ENCODE results near the gene CCT5.
A peak's percentile ranks its signal among the peaks of the same experiment; 100 is the strongest.

Gene CCT5

GRCh38 chr5:10249948-10250805 is at the start of gene CCT5:
Gene CCT5, plus strand, starts transcription at chr5:10250280. Its CDS starts 61 bp downstream, at chr5:10250341.
- DNase-seq, result peak; percentile 84

- no peak for DNase-seq
These were observed 48.7 kb upstream of the CCT5 start for GRCh38 chr5:10201223-10201868.

DNA sequence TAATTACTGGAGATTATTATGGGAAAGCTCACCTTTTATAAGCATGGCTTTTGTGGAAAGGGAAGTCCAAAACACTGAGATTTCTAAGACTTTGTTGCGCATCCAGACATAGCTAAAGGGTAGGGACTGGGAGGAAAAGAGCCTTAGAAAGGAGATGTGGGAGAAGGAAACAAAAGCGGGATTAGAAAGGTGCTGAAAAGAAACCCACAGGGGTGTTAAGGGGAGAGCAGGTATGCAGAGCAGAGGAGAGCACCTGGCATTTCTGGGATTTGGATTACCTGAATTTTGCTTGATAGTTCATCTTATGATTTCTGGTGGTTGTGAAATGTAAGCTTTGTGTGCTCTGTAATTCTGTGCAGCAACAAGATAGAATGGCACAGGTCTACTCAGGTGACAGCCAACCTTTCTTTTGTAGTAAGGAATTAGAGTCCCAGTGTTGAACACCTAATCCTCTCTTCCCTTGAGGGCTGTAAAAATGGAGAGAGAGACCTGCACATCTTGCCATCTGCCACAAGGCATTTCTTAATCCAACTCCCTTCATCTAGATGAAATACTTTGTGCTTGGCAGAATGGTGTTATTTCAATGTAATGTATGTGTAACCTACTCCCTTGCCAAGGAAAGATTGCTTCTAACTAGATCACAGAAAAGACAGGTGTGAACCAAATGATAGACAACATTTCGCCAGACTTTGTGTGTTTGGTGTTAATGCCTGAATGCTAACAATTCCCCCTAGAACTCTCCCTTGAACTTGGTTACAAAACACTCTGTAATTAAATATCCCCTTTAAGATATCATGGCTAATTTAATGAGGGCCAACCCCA is 47.8 kb upstream of the CCT5 start:
- DNase-seq, result no peak

- DNase-seq, result no peak
These were observed 41.1 kb upstream of the CCT5 start for GRCh38 chr5:10209004-10209403.

DNA sequence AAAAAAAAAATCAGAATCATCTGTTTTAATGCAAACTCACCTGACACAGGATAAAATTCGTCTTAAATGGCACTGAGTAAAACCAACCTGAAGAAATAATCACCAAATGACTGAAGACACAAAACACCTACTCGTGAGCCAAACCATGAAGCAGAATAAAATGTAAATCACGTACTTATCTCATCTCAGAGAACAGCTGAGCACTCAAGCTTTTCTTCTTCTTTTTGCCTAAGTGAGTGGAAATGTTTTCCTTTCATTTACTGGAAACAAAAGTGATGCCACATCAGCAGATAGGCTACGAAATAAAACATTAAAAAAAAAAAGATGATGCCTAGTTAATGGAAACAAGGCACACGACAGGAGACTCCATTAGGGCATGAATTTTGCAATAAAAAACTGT is 36.8 kb upstream of the CCT5 start:
- no peak for DNase-seq

DNA sequence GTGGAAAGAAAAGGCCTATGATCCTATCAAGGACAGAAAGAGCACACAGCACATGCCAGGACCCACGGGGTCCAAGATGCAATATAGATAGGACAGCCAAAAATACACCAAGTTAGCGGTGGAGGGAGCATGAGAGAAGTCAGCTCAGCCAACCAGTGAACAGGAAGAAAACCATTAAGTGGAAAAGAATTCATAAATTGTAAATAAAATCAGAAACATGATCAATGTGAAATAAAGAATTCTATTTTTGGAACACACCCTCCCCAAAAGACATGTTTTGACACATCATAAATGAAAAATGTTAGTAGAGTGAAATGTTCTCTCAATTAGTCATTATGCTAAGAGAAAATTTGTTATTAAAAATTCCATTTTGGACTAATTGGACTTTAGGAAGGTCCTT is 36.0 kb upstream of the CCT5 start:
- DNase-seq, result no peak

GRCh38 chr5:10215366-10215765 is 34.7 kb upstream of the CCT5 start:
- no peak for DNase-seq

DNA sequence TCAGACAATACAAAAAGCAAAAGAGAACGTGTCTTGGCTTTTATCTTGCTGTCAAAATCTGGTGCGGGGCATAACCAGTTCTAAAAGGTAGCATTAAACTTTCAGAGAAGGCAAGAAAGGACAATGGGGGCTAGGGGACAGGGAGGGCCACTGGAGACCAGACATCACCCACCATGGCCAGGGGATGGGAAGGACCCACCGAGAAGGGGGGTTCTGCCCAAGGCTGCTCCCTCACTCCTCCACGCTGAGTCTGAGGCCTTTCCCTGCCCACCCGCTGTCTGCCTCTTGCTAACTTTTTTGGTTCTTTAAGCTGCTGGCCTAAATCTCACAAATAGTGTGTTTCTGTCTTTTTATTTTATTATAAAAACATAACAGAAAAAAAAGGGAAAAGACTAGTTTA is 34.0 kb upstream of the CCT5 start:
- DNase-seq, result no peak

DNA sequence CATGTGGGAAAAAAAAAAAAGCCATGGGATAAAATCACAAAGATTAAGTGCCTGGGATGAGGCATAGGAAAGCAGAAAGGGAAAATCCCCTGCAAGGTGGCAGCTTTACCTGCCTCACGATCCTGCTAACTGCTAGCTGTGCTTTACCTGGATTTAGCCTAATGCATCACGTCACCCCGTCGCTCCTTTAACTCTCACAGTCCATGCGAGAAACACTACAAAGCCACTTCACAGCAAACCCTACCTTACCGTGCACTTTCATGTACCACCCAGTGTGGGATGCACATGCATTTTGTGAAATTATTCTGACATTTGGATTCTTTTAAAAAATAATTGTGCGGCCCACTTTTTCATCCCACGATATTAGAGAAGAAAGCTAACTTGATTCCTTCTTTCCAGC is 31.4 kb upstream of the CCT5 start:
- DNase-seq, result no peak

DNA sequence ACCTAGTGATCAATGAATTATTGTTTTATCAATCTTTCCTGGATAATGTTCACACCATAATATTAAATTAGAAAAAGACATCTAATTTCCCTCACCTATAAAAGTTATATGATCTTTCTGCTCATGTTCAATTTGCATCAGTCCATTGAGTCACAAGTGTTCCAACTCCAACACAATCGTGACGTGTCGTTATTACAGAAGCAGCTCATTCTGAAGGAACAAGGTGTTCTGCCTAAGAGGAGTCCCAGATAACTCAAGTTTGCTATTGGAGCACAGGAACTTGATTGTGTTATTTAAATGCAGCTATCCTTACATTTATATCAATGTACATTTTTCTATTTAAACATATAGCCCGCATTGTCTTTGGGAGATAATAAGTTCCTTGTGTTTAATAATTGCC is 31.0 kb upstream of the CCT5 start:
- DNase-seq, result no peak

DNA sequence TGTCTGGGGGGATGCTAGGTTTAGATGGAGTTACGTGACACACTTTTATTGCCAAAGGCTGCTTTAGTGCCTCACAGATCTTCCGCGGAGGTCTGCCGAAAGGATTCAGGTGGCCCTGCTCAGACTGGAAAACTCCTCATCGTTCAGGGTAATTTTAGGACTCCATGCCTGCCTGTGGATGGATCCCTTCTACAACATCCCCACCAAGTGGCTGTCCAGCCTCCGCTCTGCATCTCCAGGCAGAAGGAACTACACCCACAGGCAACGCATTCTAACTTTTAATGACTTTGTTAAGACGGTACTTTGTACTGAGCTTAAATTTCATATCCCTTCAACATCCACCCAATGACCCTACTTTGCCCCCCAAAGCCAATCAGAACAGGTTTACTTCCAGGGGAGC is 29.8 kb upstream of the CCT5 start:
- no peak for DNase-seq

- DNase-seq, result no peak
These were observed 27.8 kb upstream of the CCT5 start for GRCh38 chr5:10222326-10222725.

DNA sequence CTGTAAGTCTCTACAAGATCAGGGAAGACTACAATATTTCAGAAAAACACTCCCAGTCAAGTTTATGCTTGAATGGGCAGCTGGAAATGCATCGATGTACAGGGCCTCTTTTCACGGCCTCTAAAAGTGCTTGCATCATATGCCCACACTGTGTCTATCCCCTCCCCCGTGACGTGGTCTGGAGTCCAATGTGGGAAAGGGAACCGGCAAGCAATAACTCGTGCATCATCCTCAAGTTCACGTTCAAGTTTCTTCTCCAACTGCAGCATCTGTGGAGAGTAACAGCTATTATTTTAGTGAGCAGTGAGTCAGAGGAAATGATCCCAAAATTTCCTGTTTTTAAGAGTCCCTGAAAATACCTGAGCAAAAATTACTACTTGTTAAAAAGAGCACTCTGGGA is 22.7 kb upstream of the CCT5 start:
- no peak for DNase-seq

DNA sequence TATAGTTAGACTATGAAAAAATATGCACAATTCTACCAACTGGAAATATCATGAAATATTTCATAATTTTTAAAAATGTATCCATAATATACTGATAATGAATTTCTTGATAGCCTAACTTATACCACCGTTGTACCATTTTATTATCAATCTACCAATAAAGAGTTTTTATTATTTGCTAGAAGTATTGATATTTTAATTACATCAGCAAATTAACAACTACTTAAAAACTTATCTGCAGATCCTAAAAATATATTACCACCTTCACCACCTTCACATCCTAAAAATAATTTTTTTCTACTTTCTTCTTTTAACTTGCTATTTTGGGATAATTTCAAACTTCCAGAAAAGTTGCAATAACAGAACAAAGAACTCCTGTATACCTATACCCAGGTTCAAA is 21.8 kb upstream of the CCT5 start:
- no peak for DNase-seq

DNA sequence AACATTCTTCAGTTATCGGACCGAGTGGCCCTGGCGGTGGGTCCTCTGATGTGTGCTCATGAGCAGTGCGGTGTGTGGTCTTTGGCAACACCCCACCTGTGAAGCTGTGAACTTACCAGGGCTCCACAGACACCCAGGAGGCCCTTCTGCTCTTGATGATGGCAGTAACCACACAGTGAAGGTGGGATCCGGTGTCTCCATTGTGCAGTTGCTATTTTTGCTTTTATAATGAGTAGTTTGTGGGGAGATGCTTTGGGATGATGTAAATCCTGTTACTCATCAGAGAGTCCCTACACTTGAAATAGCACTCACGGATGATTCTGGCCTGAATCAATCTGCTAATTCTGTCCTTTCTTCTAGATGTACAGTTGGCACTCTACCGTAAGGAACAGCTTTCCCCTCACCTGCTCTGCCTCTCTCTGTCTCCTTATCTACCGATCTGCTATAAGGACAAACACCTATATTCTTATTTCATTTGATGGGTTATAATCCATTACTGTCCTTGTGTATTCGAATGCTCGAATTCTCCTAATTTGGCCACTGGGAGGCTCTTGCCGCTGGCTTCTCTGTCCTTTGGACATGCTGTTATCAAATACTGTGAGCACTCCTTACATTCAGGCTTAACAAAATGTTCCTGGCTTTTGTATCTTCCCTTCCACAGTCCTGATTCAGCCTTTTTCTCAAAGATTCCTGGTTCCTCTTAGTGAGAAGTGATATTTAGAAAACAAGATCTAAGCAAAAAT is 20.6 kb upstream of the CCT5 start:
- DNase-seq, result no peak

- DNase-seq, result no peak
These were observed 17.7 kb upstream of the CCT5 start for GRCh38 chr5:10232386-10232785.

DNA sequence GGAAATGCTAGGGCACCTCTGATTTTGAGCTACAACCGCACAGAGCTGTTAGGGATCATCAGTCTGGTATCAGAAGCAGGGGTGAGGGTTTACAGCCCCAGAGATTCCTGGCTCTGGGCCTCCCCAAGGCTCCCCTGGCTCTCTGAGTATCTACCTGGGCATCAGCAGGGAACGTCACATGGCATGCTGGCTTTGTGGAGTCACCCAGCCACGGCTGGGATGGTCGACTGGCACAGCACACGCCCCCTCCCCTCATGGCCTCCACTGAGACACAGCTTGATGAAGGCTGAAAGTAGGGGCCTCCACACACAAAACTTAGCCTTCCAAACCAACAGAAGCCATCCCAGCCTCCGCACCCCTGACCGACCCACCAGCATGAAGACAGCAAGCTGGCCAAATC is 17.1 kb upstream of the CCT5 start:
- no peak for DNase-seq

GRCh38 chr5:10233505-10233904 is 16.6 kb upstream of the CCT5 start:
- DNase-seq, result no peak

DNA sequence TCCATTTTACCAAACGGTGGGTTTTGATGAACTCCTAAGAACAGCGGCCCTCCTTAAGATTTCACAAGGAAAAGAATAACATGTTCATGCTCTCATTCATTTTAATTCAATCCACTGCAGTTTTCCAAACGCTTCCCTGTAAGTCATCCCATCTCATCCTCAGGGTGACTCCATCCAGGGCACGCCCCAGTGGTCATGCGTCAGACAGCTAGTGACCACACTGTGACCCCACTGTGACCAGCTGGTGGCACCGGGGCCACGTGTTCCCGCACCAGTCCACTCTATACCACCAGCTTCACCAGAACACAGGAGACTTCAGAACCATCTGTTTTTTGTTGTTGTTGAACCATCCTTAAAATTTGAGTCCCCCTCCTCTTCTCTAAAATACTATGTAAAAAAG is 14.7 kb upstream of the CCT5 start:
- no peak for DNase-seq

- DNase-seq, result no peak
These were observed 6.3 kb upstream of the CCT5 start for GRCh38 chr5:10243660-10244240.

- no peak for DNase-seq
These were observed 5.6 kb upstream of the CCT5 start for GRCh38 chr5:10244342-10244944.

GRCh38 chr5:10246761-10247160 is 3.3 kb upstream of the CCT5 start:
- DNase-seq, result no peak
